GM19239 (cell line): ENCODE measurements around the gene LIPC.

Experiments used
- DNase-seq: peaks from one replicate; pipeline ENCODE4 v3.0.0; 2011; ENCODE audit warnings: low spot score; ENCODE audit not compliant: insufficient read length
- FAIRE-seq: peaks from 2 replicates; lab custom pipeline; 2011; peaks lifted over from hg19 to GRCh38; lab: Jason Lieb, UNC

Gene LIPC

GRCh38 chr15:58469432-58470353, 37.9 kb downstream of the LIPC start:
- FAIRE-seq (no peak), DNase-seq (no peak)

DNA sequence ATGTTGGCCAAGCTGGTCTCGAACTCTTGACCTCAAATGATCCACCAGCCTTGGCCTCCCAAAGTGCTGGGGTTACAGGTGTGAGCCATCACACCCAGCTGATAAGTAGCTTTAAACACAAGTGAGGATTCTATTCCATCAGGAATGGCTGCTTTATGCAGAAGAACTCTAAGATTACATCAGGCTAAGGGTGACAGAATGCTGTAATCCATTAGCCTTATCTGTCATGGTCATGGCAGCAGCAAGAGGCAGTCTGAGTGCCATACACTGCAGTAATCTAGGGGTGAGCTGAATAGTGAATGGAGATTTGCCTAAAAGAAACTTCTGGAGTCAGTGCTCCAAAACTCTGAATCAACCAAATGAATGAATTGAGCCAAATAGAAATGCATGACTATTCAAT, 39.6 kb downstream of the LIPC start:
- FAIRE-seq (no peak), DNase-seq (no peak)

DNA sequence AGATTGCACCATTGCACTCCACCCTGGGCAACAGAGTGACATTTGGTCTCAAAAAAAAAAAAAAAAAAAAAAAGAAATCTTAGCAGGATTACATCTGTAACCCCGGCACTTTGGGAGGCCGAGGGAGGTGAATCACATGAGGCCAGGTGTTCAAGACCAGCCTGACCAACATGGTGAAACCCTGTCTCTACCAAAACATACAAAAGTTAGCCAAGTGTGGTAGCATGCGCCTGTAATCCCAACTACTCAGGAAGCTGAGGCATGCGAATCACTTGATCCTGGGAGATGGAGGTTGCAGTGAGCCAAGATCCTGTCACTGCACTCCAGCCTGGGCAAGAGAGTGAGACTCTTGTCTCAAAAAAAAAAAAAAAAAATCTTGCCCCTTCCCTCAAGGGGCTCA, 40.4 kb downstream of the LIPC start:
- DNase-seq (no peak), FAIRE-seq (no peak)

DNA sequence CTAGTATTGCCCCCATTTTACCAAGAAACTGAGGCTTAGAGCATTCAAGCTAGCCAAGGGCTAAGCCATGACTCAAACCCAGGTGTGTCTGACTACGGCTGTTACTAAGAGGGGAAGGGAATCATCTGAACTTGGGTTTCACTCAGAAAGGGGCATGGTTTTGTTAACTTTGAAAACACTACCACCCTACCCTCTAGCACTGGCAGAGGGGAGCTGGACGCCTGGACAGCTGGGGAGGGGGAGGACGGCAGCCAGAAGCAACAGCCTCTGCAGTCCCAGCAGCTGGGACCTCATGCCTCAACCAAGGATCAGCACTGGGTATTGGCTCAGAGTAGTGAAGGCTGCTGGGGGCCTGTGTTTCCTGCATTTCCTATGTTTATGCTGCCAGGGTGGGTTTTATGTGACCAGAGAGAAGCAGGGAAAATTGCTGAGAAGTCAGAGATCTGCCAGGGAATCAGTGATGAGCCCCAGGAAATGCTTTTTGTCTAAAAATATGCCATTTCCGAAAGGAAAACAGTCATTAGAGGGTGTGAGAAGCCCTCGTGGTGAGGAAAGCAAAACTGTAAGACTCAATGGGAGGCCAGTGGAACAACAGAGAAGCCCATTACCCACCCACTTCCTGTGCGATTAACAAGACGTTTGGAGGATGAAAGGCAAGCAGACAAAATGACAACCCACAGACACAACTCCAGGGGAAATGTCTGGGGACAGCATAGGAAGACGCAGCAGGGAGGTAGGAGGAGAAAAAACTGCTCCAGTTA, 41.2 kb downstream of the LIPC start:
- DNase-seq, result no peak
- FAIRE-seq, result peak; percentile 78

DNA sequence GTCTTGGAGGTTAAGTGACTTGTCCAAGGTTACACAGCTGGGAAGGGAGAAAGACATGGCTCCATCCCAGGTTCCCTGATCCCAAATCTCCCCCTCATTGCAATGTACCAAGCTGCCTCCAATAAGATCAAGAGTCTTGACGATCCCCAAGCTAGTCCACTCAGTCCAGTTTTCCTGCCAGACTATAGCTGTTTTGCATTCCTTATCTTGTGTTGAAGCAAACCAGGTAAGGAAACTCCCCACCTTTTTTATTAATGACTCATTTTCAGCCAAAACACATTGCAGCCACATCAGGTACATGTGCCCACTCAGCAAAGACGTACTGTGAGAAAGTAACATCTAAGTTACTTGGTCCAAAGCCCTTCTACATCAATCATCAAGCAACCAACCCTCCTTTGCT, 41.9 kb downstream of the LIPC start:
- DNase-seq, result no peak
- peak; percentile 64 for FAIRE-seq

DNA sequence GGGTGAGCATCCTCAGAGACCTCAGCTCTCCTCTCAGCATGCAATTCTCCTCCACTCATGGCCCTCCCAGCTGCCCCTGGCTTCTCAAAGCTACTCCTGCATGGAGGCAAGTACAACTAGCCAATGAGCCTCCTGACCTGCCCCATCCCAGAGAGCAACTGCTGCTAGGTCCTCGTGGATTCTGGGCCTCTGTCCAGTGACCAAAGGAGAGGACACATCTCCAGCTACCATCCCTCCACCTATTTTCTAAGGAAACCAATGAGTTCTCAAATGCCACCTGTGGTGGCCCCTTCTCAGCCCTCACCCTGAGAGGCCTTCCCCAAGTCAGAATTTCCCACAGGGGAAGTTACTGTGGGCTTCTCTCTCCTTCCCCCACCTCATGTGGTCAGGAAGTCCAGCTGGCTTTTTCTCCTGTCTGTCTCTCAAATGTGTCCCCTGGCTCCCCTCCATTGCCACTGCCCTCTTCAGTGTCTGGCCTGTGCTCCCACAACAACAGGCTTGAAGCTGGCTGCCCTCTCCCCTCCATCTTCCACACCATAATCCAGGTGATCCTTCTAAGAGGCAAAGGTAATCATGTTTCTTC, 43.0 kb downstream of the LIPC start:
- no peak for DNase-seq

DNA sequence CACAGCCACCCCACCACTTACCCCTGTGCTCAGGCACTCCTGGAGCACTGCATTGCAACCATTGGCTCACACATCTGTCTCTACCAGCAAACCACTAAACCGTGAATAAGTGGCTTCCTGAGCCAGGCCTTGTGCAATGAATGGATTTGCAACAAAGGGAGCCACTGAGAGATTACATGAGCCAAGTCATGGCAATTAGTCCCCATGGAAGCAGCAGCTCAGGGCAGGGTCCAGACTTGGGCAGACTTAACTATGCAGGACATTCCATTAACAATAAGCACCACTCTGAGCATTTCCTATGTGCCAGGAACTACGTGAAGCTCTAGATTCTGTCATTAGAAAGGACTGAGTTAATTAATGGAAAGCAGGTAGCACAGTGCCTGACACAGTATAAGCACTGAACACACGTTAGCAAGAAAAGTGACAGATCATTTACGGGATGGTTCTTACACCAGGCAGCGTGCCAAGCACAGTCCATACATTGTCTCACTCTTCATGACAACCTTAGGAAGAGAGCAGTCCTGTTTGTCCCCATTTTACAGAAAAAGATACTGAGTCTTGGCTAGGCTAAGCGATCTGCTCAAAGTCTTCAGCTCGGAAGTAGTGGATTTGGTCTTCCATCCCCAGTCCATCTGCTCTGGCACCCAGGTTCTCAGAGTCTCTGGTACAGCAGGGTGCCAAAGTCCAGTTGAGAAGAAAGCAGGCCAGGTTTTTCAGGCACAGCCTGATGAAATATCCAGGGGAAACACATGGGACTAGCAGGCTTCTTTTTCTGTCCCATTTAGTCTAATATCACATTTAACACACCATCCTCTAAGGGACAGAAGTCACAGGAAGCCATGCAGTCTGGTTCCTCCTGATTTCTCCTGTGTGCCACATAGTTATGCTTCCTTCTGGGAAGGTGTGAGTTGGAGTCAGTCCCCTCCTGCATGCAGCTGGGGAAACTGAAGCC, 44.1 kb downstream of the LIPC start:
- FAIRE-seq, result no peak
- no peak for DNase-seq

More for the DNA sequence above, 43.0 kb downstream of the LIPC start:
- FAIRE-seq, result no peak

- DNase-seq (no peak), FAIRE-seq (no peak)
Measured at GRCh38 chr15:58476525-58477162, 44.9 kb downstream of the LIPC start.

DNA sequence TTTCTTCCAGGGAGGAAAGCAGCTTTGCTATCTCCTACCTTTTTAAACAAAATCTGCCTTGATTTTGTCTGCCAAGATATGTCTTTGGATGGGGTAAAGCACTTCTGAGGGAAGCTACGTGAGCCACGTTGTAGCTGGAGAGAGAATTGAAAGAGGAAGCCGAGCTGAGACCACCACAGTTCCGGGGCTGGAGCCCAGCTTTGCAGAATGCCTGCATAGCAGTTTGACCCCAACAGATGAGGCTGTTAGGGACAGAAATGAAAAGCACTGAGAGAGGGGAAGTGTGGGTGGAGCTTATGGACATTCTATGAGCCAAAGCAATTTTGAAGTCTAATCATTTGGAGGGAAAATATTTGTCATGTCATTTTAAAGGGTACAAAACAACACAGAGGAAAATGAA, 45.4 kb downstream of the LIPC start:
- FAIRE-seq (no peak), DNase-seq (no peak)

- DNase-seq, result no peak
- no peak for FAIRE-seq
Measured at GRCh38 chr15:58478035-58478434, 46.2 kb downstream of the LIPC start.

- FAIRE-seq, result no peak
- DNase-seq, result no peak
Measured at GRCh38 chr15:58478579-58478978, 46.8 kb downstream of the LIPC start.

GRCh38 chr15:58479941-58480340, 48.1 kb downstream of the LIPC start:
- FAIRE-seq, result no peak
- DNase-seq, result no peak

DNA sequence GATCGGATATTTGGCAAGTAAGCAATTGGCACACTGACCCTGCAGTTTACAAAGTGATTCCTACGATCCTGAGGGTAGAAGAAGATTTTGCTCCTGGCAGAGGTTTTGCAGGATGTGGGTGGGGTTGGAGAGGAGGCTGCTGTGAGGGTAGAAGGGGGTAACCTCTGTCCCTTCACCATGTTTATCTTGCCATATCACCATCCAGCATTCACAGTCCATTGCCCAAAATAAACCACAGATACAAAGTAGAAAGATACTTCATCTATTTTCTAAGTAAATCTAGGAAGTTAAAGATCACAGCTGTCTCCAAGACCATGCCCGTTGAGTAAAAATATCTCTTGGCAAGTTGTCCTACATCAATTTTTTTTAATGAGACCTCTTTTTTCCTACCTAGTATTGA, 51.6 kb downstream of the LIPC start:
- FAIRE-seq (no peak), DNase-seq (no peak)

GRCh38 chr15:58484791-58485600, 53.2 kb downstream of the LIPC start:
- no peak for FAIRE-seq
- DNase-seq, result no peak

GRCh38 chr15:58486062-58486461, 54.3 kb downstream of the LIPC start:
- DNase-seq, result no peak
- FAIRE-seq, result no peak

DNA sequence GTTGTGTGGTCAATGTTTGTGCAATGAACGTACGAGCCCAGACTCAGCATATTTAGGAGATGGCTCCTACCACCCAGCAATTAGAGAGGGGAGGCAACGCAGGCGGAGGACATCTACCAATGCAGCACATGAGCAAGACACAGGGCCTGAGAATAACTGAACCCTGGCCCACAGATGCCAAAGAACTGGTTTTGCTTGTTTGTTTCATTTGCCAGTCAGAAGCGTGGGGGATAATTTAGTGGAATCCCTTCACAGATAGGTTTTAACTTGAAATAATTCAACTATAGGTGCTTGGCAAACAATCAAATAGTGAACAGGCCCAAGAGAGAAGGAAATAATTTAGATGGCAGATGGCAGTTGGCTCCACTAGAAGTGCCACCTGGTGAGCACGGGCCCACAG, 54.8 kb downstream of the LIPC start:
- no peak for FAIRE-seq
- no peak for DNase-seq

- DNase-seq (no peak), FAIRE-seq (no peak)
Measured at GRCh38 chr15:58487041-58487723, 55.4 kb downstream of the LIPC start.

- FAIRE-seq, result no peak
- DNase-seq, result no peak
Measured at GRCh38 chr15:58487724-58488120, 55.9 kb downstream of the LIPC start.
